Naive thymus-derived CD4-positive, alpha-beta T cell (primary cell): ENCODE data around the gene PIK3R1. TPM values are rescaled to one million over a fixed set of nuclear protein-coding genes. Genes with fewer than 3 reads are reported as not detected.

Source experiments
- ATAC-seq: fragments of 150-1000 bp; cut with Tn5 transposase; 2 replicates; pipeline ENCODE4 v1.10.0; 2021; ENCODE audit warnings: mild to moderate bottlenecking, moderate library complexity
- CTCF ChIA-PET: fragments of 350-600 bp; sonication (Branson Sonifier 250); formaldehyde crosslinking; loops from one replicate; lab custom pipeline; 2021; ENCODE audit warnings: antibody characterized with exemption; lab: Charles Lee
- POLR2A ChIA-PET: fragments of 350-600 bp; sonication (Branson Sonifier 250); formaldehyde crosslinking; loops from one replicate; lab custom pipeline; 2021; ENCODE audit warnings: antibody characterized with exemption, inconsistent platforms; lab: Charles Lee
- DNase-seq, 9 donors: peaks; one replicate each; pipeline versions ENCODE4 v3.0.0 to v3.0.0-alpha.2; 2020 to 2022; ENCODE audit warnings: mixed read lengths in 1 of 9
- H3K27ac ChIP-seq: one replicate; pipeline ENCODE4 v1.7.0; 2013; ENCODE audit warnings: mild to moderate bottlenecking, low read depth, low read length, moderate library complexity
- H3K27me3 ChIP-seq, 2 donors: one replicate each; pipeline ENCODE4 v1.7.0; 2013; ENCODE audit warnings: low read length in 2 of 2, mild to moderate bottlenecking in 2 of 2, moderate library complexity in 2 of 2; ENCODE audit not compliant: control insufficient read depth in 2 of 2, insufficient read depth in 2 of 2
- H3K36me3 ChIP-seq, 3 experiments: 1 replicate in 2 of 3; 2 replicates in 1 of 3; pipeline ENCODE4 v1.7.0; 2013; ENCODE audit warnings: low read length in 3 of 3, mild to moderate bottlenecking in 3 of 3, moderate library complexity in 1 of 3; ENCODE audit not compliant: insufficient read depth in 3 of 3, control insufficient read depth in 2 of 3
- H3K4me1 ChIP-seq, 2 donors: one replicate each; pipeline ENCODE4 v1.7.0; 2013; ENCODE audit warnings: low read length in 2 of 2, mild to moderate bottlenecking in 2 of 2, moderate library complexity in 1 of 2; ENCODE audit not compliant: control insufficient read depth in 2 of 2, insufficient read depth in 2 of 2
- H3K4me3 ChIP-seq: 2 replicates; pipeline ENCODE4 v1.7.0; 2013; ENCODE audit warnings: mild to moderate bottlenecking, low read length
- H3K9me3 ChIP-seq, 3 experiments: 1 replicate in 2 of 3; 2 replicates in 1 of 3; pipeline ENCODE4 v1.7.0; 2013; ENCODE audit warnings: low read length in 3 of 3; ENCODE audit not compliant: control insufficient read depth in 2 of 3
- H3K27ac Mint-ChIP-seq, 9 donors: one replicate each; pipeline ENCODE4 v1.8.0; 2020 to 2022; ENCODE audit warnings: mixed read lengths in 9 of 9, mild to moderate bottlenecking in 8 of 9, moderate library complexity in 5 of 9, inconsistent platforms in 2 of 9
- H3K27me3 Mint-ChIP-seq, 5 donors: one replicate each; pipeline ENCODE4 v1.8.0; 2021 to 2022; ENCODE audit warnings: mixed read lengths in 5 of 5, mild to moderate bottlenecking in 1 of 5
- H3K36me3 Mint-ChIP-seq, 5 donors: one replicate each; pipeline ENCODE4 v1.8.0; 2020 to 2022; ENCODE audit warnings: mixed read lengths in 5 of 5, mild to moderate bottlenecking in 3 of 5, inconsistent platforms in 1 of 5
- H3K4me1 Mint-ChIP-seq, 7 donors: one replicate each; pipeline ENCODE4 v1.8.0; 2020 to 2022; ENCODE audit warnings: mixed read lengths in 7 of 7, mild to moderate bottlenecking in 3 of 7, inconsistent platforms in 1 of 7
- H3K4me3 Mint-ChIP-seq, 10 donors: one replicate each; pipeline ENCODE4 v1.8.0; 2020 to 2022; ENCODE audit warnings: mild to moderate bottlenecking in 10 of 10, mixed read lengths in 10 of 10, moderate library complexity in 6 of 10, inconsistent platforms in 2 of 10
- H3K9me3 Mint-ChIP-seq, 11 donors: one replicate each; pipeline ENCODE4 v1.8.0; 2020 to 2022; ENCODE audit warnings: mixed read lengths in 11 of 11, mild to moderate bottlenecking in 4 of 11, inconsistent platforms in 1 of 11, moderate library complexity in 1 of 11
- intact Hi-C, 2 donors: fragments of 100-400 bp; cut with micrococcal nuclease; formaldehyde crosslinking; loops; one replicate each; pipeline ENCODE4 v1.15.1; 2023
- polyA plus RNA-seq, 2 donors: library from polyadenylated mRNA; unstranded; fragments of 300-500 nt; fragmentation: Illumina TruSeq; gene quantifications; one replicate each; pipeline ENCODE4 v1.2.3, GENCODE V29; 2021
- total RNA-seq, 6 experiments: library from RNA in 5 of 6; stranded (reverse) in 5 of 6; gene quantifications; 1 replicate in 5 of 6; 2 replicates in 1 of 6; pipeline ENCODE4 v1.2.3 and lab custom pipeline; 2021 to 2026

Gene PIK3R1
- total and polyA plus RNA-seq, 7 experiments from 2014 or later: 72.0 to 207 (median 119) TPM

GRCh38 chr5:68222310-68222709, 6.8 kb downstream of the PIK3R1 start:
- Histone ChIP-seq H3K9me3 (peaks cover 0 to 10% (median 7%) of the 10 kb centered on the region in 3 experiments), H3K4me1 (peaks cover 39 to 49% of the 10 kb centered on the region in 2 donors), H3K36me3 (peaks cover 0 to 20% (median 6%) of the 10 kb centered on the region in 3 experiments), H3K4me3 (no peak overlapping the region), H3K27me3 (no peaks in the 10 kb centered on the region), H3K27ac (no peak overlapping the region)
- H3K4me3 Mint-ChIP-seq: peak overlapping the region in 8 of 10 donors; percentile 2 to 59 (median 44)
- H3K27me3 Mint-ChIP-seq: no peaks in the 10 kb centered on the region
- peak overlapping the region in 8 of 9 donors; percentile 8 to 66 (median 26) for H3K27ac Mint-ChIP-seq
- H3K4me1 Mint-ChIP-seq: peaks cover 70 to 96% (median 94%) of the 10 kb centered on the region in 7 donors
- intact Hi-C loops: loop anchor here in 1 of 2 donors (1.0 to 2.0 kb wide), 2 partner anchors 9 to 18 kb away; no protein-coding TSS in a partner anchor
- CTCF ChIA-PET: no interaction called here
- POLR2A ChIA-PET: interaction anchor here (0.6 to 1.5 kb wide), 2 partner anchors 16 to 28 kb away, joined by 3 read pairs; no protein-coding TSS in a partner anchor
- peaks cover 8 to 44% (median 26%) of the 10 kb centered on the region in 5 donors for H3K36me3 Mint-ChIP-seq
- peaks cover 0 to 5% (median 2%) of the 10 kb centered on the region in 11 donors for H3K9me3 Mint-ChIP-seq
- no peak for ATAC-seq
- DNase-seq: no peak

- Histone ChIP-seq H3K27ac (no peak overlapping the region), H3K4me1 (peaks cover 42 to 48% of the 10 kb centered on the region in 2 donors), H3K9me3 (peaks cover 0 to 10% (median 7%) of the 10 kb centered on the region in 3 experiments), H3K27me3 (no peaks in the 10 kb centered on the region), H3K36me3 (peaks cover 0 to 23% (median 6%) of the 10 kb centered on the region in 3 experiments), H3K4me3 (no peak overlapping the region)
- Mint-ChIP-seq H3K4me1 (peaks cover 68 to 96% (median 94%) of the 10 kb centered on the region in 7 donors), H3K9me3 (peaks cover 0 to 5% (median 2%) of the 10 kb centered on the region in 11 donors), H3K36me3 (peaks cover 8 to 49% (median 31%) of the 10 kb centered on the region in 5 donors), H3K27ac (peak overlapping the region in 3 of 9 donors; percentile 27 to 66 (median 39)), H3K4me3 (peak overlapping the region in 6 of 10 donors; percentile 10 to 50 (median 42)), H3K27me3 (no peaks in the 10 kb centered on the region)
- ATAC-seq: no peak
- DNase-seq: no peak
- ChIA-PET CTCF (interaction anchor here (1.1 kb wide), 1 partner anchor 24 kb away, joined by 4 read pairs; no protein-coding TSS in a partner anchor), POLR2A (interaction anchor here (0.6 to 2.0 kb wide), 3 partner anchors 7 to 28 kb away, joined by 3 to 8 read pairs (median 3); partner anchors contain the start of gene PIK3R1)
- intact Hi-C loops: loop anchor here in 1 of 2 donors (1.0 to 2.0 kb wide), 2 partner anchors 8 to 18 kb away; no protein-coding TSS in a partner anchor
Observed at GRCh38 chr5:68222824-68223354, 7.3 kb downstream of the PIK3R1 start.

GRCh38 chr5:68223904-68224303, 8.3 kb downstream of the PIK3R1 start:
- ChIA-PET POLR2A (interaction anchor here (0.6 to 2.0 kb wide), 4 partner anchors 8 to 102 kb away, joined by 3 to 8 read pairs (median 4); partner anchors contain the start of gene PIK3R1), CTCF (interaction anchor here (0.6 to 2.1 kb wide), 3 partner anchors 8 to 621 kb away, joined by 3 to 7 read pairs (median 4); partner anchors contain the start of gene PIK3R1)
- DNase-seq: no peak
- Histone ChIP-seq H3K36me3 (peaks cover 0 to 24% (median 6%) of the 10 kb centered on the region in 3 experiments), H3K4me1 (peaks cover 34 to 41% of the 10 kb centered on the region in 2 donors), H3K9me3 (peaks cover 0 to 10% (median 7%) of the 10 kb centered on the region in 3 experiments), H3K4me3 (no peak overlapping the region), H3K27ac (no peak overlapping the region), H3K27me3 (no peaks in the 10 kb centered on the region)
- Mint-ChIP-seq H3K4me3 (peak overlapping the region in 7 of 10 donors; percentile 4 to 48 (median 27)), H3K27me3 (no peaks in the 10 kb centered on the region), H3K4me1 (peaks cover 60 to 96% (median 90%) of the 10 kb centered on the region in 7 donors), H3K27ac (peak overlapping the region in 6 of 9 donors; percentile 39 to 63 (median 59)), H3K36me3 (peaks cover 8 to 50% (median 33%) of the 10 kb centered on the region in 5 donors), H3K9me3 (peaks cover 0 to 5% (median 2%) of the 10 kb centered on the region in 11 donors)
- ATAC-seq: no peak
- intact Hi-C loops: loop anchor here in 1 of 2 donors (1.0 to 2.0 kb wide), 2 partner anchors 8 to 19 kb away; no protein-coding TSS in a partner anchor

GRCh38 chr5:68224509-68225187, 9.1 kb downstream of the PIK3R1 start:
- Histone ChIP-seq H3K27me3 (no peaks in the 10 kb centered on the region), H3K4me3 (no peak overlapping the region), H3K9me3 (peaks cover 0 to 10% (median 7%) of the 10 kb centered on the region in 3 experiments), H3K27ac (no peak overlapping the region), H3K36me3 (peaks cover 0 to 24% (median 6%) of the 10 kb centered on the region in 3 experiments), H3K4me1 (peaks cover 33 to 44% of the 10 kb centered on the region in 2 donors)
- Mint-ChIP-seq H3K9me3 (peaks cover 0 to 5% (median 0%) of the 10 kb centered on the region in 11 donors), H3K4me1 (peaks cover 58 to 96% (median 90%) of the 10 kb centered on the region in 7 donors), H3K36me3 (peaks cover 8 to 44% (median 29%) of the 10 kb centered on the region in 5 donors), H3K27me3 (no peaks in the 10 kb centered on the region), H3K4me3 (peak overlapping the region in 7 of 10 donors; percentile 21 to 48 (median 40)), H3K27ac (peak overlapping the region in 8 of 9 donors; percentile 3 to 81 (median 26))
- no peak for ATAC-seq
- no peak for DNase-seq
- CTCF ChIA-PET: interaction anchor here (1.0 to 2.1 kb wide), 2 partner anchors 8 to 12 kb away, joined by 3 to 7 read pairs; partner anchors contain the start of gene PIK3R1
- POLR2A ChIA-PET: interaction anchor here (0.6 to 2.0 kb wide), 4 partner anchors 9 to 103 kb away, joined by 3 to 8 read pairs (median 4); partner anchors contain the start of gene PIK3R1
- intact Hi-C loops: loop anchor here in 1 of 2 donors (1.0 kb wide), 1 partner anchor 8 kb away; no protein-coding TSS in a partner anchor

- Mint-ChIP-seq H3K9me3 (peaks cover 0 to 5% (median 0%) of the 10 kb centered on the region in 11 donors), H3K4me1 (peaks cover 60 to 96% (median 91%) of the 10 kb centered on the region in 7 donors), H3K36me3 (peaks cover 7 to 39% (median 24%) of the 10 kb centered on the region in 5 donors), H3K27me3 (no peaks in the 10 kb centered on the region), H3K4me3 (peak overlapping the region in 6 of 10 donors; percentile 11 to 48 (median 32)), H3K27ac (peak overlapping the region in 7 of 9 donors; percentile 21 to 81 (median 61))
- ChIA-PET CTCF (interaction anchor here (1.0 to 2.1 kb wide), 2 partner anchors 9 to 11 kb away, joined by 3 to 7 read pairs; partner anchors contain the start of gene PIK3R1), POLR2A (interaction anchor here (1.0 to 2.0 kb wide), 2 partner anchors 9 kb away, joined by 4 to 8 read pairs; partner anchors contain the start of gene PIK3R1)
- ATAC-seq (peak; percentile 54), DNase-seq (no peak)
- no peak overlapping the region for H3K4me3 ChIP-seq
- H3K27ac ChIP-seq: no peak overlapping the region
- peaks cover 0 to 22% (median 6%) of the 10 kb centered on the region in 3 experiments for H3K36me3 ChIP-seq
- intact Hi-C loops: no loop called here
- H3K27me3 ChIP-seq: no peaks in the 10 kb centered on the region
- peaks cover 0 to 9% (median 7%) of the 10 kb centered on the region in 3 experiments for H3K9me3 ChIP-seq
- peaks cover 40 to 49% of the 10 kb centered on the region in 2 donors for H3K4me1 ChIP-seq
Observed at GRCh38 chr5:68225188-68225910, 9.8 kb downstream of the PIK3R1 start.
